Mesothelial cell of epicardium (in vitro differentiated cells): ENCODE results near the gene GRK6. TPM values are rescaled to one million over a fixed set of nuclear protein-coding genes. Genes with fewer than 3 reads are reported as not detected.

Experiments
- DNase-seq, 2 experiments: peaks; one replicate each; pipeline ENCODE4 v3.0.0; 2021; ENCODE audit warnings: low spot score in 2 of 2; ENCODE audit not compliant: unreplicated experiment in 2 of 2
- H3K27ac Mint-ChIP-seq: 2 replicates; pipeline ENCODE4 v1.8.0; 2021; ENCODE audit warnings: mixed read lengths
- H3K27me3 Mint-ChIP-seq: 2 replicates; pipeline ENCODE4 v1.8.0; 2021; ENCODE audit warnings: low read depth, mixed read lengths
- H3K36me3 Mint-ChIP-seq: 2 replicates; pipeline ENCODE4 v1.8.0; 2021; ENCODE audit warnings: mixed read lengths
- H3K4me1 Mint-ChIP-seq: 2 replicates; pipeline ENCODE4 v1.8.0; 2021; ENCODE audit warnings: mixed read lengths
- H3K4me3 Mint-ChIP-seq: 2 replicates; pipeline ENCODE4 v1.8.0; 2021; ENCODE audit warnings: mild to moderate bottlenecking, moderate library complexity, mixed read lengths
- H3K9me3 Mint-ChIP-seq: 2 replicates; pipeline ENCODE4 v1.8.0; 2021; ENCODE audit warnings: mixed read lengths
- total RNA-seq: library from RNA; stranded (reverse); gene quantifications from 3 replicates; pipeline ENCODE4 v1.2.1, GENCODE V29; 2021
- TF ChIP-seq, protein P1 (sequence below): fragments of 200-600 bp; sonication (generic); IDR thresholded peaks from one replicate; pipeline ENCODE4 v1.5.0; 2021; ENCODE audit warnings: antibody characterized with exemption; ENCODE audit not compliant: unreplicated experiment

The GRK6 gene
- total RNA-seq, 1 donor from 2014 or later: 48.2 TPM

DNA sequence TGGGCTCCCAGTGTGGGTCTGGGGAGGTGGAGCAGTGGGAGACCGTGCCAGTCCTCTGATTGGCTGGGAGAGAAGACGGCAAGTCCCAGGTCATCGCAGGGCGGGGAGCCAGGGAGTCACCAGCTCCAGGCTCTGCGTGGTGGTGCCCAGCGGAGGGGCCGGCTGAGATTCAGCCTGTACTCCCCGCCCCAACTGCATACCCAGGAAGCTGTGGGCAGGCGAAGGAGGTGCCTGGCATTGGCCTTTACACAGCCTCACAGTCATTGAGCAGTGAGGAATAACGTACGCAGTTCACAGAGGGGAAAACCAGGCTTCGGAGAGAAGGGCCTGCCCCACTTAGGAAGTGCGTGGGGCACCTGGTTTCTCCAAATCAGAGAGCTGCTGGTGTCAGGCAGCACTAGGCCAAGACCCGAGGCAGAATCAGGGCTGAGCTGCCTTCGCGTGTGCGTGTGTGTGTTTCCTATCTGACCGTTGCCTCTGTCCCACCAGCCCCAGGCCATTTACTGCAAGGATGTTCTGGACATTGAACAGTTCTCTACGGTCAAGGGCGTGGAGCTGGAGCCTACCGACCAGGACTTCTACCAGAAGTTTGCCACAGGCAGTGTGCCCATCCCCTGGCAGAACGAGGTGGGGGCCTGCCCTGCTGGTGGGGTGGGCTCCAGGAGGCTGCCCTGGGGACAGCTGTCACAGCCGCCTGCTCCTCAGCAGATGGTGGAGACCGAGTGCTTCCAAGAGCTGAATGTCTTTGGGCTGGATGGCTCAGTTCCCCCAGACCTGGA is 13.9 kb downstream of the GRK6 start:
- Mint-ChIP-seq H3K27ac (no peak overlapping the region), H3K27me3 (peaks cover 7% of the 10 kb centered on the region), H3K4me1 (peaks cover 8% of the 10 kb centered on the region), H3K4me3 (no peak overlapping the region), H3K36me3 (peaks cover 20% of the 10 kb centered on the region), H3K9me3 (no peaks in the 10 kb centered on the region)
- no peak for DNase-seq
- TF ChIP-seq, protein P1, sequence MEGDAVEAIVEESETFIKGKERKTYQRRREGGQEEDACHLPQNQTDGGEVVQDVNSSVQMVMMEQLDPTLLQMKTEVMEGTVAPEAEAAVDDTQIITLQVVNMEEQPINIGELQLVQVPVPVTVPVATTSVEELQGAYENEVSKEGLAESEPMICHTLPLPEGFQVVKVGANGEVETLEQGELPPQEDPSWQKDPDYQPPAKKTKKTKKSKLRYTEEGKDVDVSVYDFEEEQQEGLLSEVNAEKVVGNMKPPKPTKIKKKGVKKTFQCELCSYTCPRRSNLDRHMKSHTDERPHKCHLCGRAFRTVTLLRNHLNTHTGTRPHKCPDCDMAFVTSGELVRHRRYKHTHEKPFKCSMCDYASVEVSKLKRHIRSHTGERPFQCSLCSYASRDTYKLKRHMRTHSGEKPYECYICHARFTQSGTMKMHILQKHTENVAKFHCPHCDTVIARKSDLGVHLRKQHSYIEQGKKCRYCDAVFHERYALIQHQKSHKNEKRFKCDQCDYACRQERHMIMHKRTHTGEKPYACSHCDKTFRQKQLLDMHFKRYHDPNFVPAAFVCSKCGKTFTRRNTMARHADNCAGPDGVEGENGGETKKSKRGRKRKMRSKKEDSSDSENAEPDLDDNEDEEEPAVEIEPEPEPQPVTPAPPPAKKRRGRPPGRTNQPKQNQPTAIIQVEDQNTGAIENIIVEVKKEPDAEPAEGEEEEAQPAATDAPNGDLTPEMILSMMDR: no peak

DNA sequence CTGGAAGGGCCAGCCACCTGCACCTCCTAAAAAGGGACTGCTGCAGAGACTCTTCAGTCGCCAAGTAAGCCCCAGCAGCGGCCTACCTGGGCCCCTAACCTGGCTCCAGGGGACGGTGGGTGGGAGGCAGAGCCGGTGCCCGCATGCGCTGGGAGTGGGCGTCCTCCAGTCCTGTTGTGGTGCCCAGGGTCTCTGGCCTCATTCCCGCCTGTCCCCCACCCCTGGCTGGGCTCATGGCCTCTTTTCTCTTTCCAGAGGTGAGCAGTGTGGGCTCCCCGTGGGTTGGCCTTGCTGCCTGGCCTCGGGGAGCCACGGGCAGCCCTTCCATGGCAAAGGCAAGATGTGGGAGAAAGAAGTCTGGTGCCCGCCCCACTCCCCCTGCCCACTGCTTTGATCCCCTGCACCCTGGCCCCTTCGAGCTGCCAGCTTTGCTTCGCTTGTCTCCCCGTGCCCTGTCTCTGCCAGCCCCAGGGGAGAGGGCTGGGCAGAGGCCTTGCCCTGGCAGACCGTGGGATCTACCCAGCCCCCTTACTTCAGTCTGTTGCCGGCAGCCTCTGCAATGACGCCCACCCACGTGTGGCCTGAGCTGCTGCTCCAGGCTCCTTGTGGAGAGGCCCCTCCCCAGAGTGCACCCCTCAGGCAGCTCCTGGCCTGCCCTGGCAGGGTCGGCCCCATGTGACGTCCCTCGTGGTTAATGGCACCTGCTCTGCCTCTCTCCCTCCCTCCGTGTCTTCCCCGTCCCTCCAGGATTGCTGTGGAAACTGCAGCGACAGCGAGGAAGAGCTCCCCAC is 14.7 kb downstream of the GRK6 start:
- H3K27me3 Mint-ChIP-seq: peaks cover 14% of the 10 kb centered on the region
- peaks cover 18% of the 10 kb centered on the region for H3K36me3 Mint-ChIP-seq
- no peak overlapping the region for H3K27ac Mint-ChIP-seq
- no peaks in the 10 kb centered on the region for H3K9me3 Mint-ChIP-seq
- no peak for DNase-seq
- H3K4me1 Mint-ChIP-seq: peaks cover 14% of the 10 kb centered on the region
- TF ChIP-seq, protein P1: no peak
- H3K4me3 Mint-ChIP-seq: no peak overlapping the region

DNA sequence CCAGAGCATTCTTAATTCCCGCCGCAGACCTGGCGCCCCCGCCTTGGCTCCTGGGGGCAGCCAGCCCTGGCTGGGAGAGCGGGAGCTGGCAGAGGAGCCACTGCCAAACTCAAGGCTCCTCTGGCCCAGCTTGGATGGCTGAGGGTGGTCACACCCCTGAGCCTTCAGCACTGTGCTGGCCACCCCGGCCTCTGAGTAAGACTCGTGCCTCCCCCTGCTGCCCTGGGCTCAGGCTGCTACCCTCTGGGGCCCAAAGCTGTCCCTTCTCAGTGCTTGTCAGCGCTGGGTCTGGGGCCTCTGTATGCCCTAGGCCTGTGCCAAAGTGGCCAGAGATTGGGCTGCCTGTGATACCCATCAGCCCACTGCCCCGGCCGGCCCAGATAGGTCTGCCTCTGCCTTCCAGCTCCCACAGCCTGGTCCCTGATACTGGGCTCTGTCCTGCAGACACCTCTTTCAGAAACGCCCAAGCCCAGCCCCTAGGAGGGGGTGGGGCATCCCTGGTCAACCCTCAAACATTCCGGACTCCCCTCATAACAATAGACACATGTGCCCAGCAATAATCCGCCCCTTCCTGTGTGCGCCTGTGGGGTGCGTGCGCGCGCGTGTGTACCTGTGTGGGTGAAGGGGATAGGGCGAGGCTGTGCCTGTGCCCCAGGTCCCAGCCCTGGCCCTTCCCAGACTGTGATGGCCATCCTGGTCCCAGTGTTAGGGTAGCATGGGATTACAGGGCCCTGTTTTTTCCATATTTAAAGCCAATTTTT is 15.8 kb downstream of the GRK6 start:
- peaks cover 14% of the 10 kb centered on the region for H3K27me3 Mint-ChIP-seq
- no peak for DNase-seq
- no peak overlapping the region for H3K4me3 Mint-ChIP-seq
- H3K36me3 Mint-ChIP-seq: peaks cover 15% of the 10 kb centered on the region
- TF ChIP-seq, protein P1: no peak
- H3K4me1 Mint-ChIP-seq: peaks cover 14% of the 10 kb centered on the region
- no peak overlapping the region for H3K27ac Mint-ChIP-seq
- no peaks in the 10 kb centered on the region for H3K9me3 Mint-ChIP-seq

DNA sequence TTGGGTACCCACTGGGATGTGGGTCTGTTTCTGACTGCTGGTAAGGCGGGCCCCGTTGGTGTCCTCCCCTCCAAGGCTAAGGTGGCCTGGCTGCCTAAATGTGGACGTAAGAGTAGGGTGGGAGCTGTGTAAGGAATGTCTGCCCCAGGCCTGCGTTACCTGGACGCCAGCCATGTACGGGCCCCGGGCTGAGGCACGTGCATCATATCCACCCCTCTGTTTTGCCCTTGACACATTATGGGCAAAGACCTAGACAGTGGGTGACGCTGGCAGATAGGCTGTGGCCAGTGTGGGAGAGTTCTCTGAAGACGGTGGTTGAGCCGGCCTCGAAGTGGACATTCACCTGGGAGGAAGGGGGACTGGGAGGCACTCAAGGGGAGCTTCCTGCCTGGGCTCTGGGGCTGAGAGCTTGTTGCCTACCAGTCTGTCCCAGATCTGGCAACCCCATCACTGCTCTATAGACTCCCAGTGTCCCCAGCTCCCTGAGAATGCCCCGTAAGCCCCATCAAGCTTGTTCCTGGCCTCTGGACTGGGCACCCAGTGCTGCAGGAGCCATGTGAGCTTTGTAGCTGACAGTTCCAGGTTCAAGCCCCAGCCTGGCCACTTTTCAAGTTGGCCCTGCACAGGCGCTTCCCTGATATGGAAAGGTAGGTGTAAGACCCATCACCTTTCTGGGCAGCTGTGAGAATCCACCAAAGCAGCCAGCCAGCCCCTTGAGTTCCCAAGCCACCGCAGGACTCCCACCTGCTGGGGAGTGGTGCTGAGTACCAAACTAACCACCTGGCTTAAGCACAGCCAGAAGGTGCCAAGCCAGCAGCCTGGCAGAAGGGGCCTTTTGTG is 16.9 kb downstream of the GRK6 start:
- H3K27ac Mint-ChIP-seq: no peak overlapping the region
- TF ChIP-seq, protein P1: no peak
- H3K4me1 Mint-ChIP-seq: peaks cover 23% of the 10 kb centered on the region
- no peaks in the 10 kb centered on the region for H3K9me3 Mint-ChIP-seq
- no peak overlapping the region for H3K4me3 Mint-ChIP-seq
- H3K27me3 Mint-ChIP-seq: peaks cover 24% of the 10 kb centered on the region
- H3K36me3 Mint-ChIP-seq: peaks cover 9% of the 10 kb centered on the region
- no peak for DNase-seq
